GM19043 (cell line): ENCODE results near the gene A2M.

ENCODE experiments used
- ATAC-seq: cut with Tn5 transposase; IDR thresholded peaks from one replicate; pipeline ENCODE4 v1.9.1; 2021; ENCODE audit warnings: low read depth; ENCODE audit not compliant: unreplicated experiment

Gene A2M

GRCh38 chr12:9101018-9101687 lies 14.6 kb downstream of the A2M start:
- ATAC-seq: no peak

GRCh38 chr12:9099552-9100190 lies 16.0 kb downstream of the A2M start:
- no peak for ATAC-seq

- ATAC-seq: no peak
Observed at GRCh38 chr12:9098463-9099026, 17.2 kb downstream of the A2M start.

GRCh38 chr12:9098115-9098452 lies 17.6 kb downstream of the A2M start:
- no peak for ATAC-seq

- no peak for ATAC-seq
Observed at GRCh38 chr12:9096563-9097176, 19.0 kb downstream of the A2M start.

- no peak for ATAC-seq
Observed at GRCh38 chr12:9095322-9095721, 20.4 kb downstream of the A2M start.

GRCh38 chr12:9094512-9095206 lies 21.1 kb downstream of the A2M start:
- ATAC-seq: no peak

- ATAC-seq: no peak
Observed at GRCh38 chr12:9091891-9092598, 23.7 kb downstream of the A2M start.

- ATAC-seq: no peak
Observed at GRCh38 chr12:9090220-9090619, 25.5 kb downstream of the A2M start.

- no peak for ATAC-seq
Observed at GRCh38 chr12:9087087-9087835, 28.5 kb downstream of the A2M start.

- no peak for ATAC-seq
Observed at GRCh38 chr12:9086087-9086486, 29.6 kb downstream of the A2M start.

GRCh38 chr12:9084417-9084816 lies 31.3 kb downstream of the A2M start:
- no peak for ATAC-seq

GRCh38 chr12:9083793-9084192 lies 31.9 kb downstream of the A2M start:
- ATAC-seq: no peak

GRCh38 chr12:9081667-9082427 lies 33.9 kb downstream of the A2M start:
- no peak for ATAC-seq

GRCh38 chr12:9079883-9080675 lies 35.6 kb downstream of the A2M start:
- ATAC-seq: no peak

GRCh38 chr12:9079082-9079481 lies 36.6 kb downstream of the A2M start:
- ATAC-seq: no peak

GRCh38 chr12:9077152-9078031 lies 38.3 kb downstream of the A2M start:
- ATAC-seq: no peak
